Measurements from ENCODE around the gene TSSC4. TPM values are rescaled to one million over a fixed set of nuclear protein-coding genes. Genes with fewer than 3 reads are reported as not detected.
A peak's percentile ranks its signal among the peaks of the same experiment; 100 is the strongest.
"Not testable (repeated sequence)": the region's sequence is repeated elsewhere in the genome, so short reads cannot be mapped to it uniquely, and the experiment has no call there.

TSSC4 gene
- 10 to 100 TPM; 50.6 to 52.2 TPM for total RNA-seq

DNA sequence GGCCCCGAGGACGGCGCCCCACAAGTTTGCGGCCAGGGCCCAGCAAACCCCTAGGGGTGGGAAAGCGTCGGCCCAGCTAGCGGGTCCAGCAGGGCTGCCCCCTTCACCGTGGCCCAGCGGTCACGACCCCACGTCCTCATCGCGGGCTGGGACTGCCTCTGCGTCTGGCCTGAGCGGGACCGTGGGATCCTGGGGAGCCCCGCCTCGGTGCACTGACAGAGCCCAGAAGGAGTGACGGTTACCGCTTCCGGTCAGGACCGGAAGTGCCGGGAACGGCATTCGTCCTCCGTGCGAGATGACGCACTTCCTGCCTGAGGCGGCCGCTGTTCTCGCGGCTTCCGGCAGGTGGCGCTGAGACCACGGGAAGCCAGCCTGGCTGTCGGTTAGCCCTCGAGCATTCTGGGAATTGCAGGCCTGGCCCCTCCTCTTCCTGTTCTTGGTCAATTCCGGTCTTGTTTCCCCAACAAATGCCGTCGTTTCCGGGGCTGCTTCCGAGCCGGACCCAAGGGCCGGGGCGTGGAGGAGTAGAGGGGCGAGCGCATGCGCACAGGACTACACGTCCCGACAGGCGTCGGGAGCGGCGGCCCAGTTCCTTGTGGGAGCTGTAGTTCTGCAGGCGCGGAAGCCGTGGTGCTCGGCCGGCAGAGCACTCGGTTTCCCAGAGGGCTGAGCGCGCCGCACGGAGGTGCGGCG lies at the start of gene TSSC4:
TSS of gene TSSC4 (plus strand) at position 682 of the 693 bp plus-strand sequence. CDS start 1,884 bp downstream, outside the sequence.
- Mint-ChIP-seq H3K4me1 (ENCODE audit: low read depth) (peaks cover 14% of the 10 kb centered on the region), H3K36me3 (ENCODE audit: insufficient read depth in 2 of 2) (no peaks in the 10 kb centered on the region), H3K27ac (peak within 1 kb of the TSS; percentile 85), H3K9me3 (no peaks in the 10 kb centered on the region), H3K27me3 (ENCODE audit: low read depth) (no peaks in the 10 kb centered on the region), H3K4me3 (peak within 1 kb of the TSS; percentile 91 to 97)
- DNase-seq (peak; percentile 98 to 99), ATAC-seq (replicated peaks in 1 of 2) (peak; percentile 87 to 88)

DNA sequence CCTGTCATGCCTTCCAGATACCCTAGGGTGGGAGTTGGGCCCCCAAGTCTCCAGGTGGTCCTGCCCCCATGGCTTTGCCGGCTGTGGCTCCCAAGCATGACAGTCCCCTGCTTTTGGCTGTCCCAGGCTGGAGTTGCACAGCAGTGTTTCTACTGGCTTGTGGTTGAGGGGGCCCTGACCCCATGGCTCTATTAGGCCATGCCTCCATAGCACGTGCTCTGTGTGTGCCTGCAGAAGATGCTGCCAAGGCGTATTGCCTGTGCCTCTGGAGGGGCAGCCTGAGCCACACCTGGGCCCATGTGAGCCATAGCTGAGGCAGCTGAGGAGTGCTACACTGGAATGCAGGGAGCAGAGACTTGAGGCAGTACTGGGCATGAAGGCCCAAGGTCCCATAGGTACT lies 48.8 kb upstream of the TSSC4 start:
- no peak overlapping the region for H3K4me3 Mint-ChIP-seq
- peaks cover 7 to 9% of the 10 kb centered on the region in 2 donors for H3K9me3 Mint-ChIP-seq
- H3K4me1 Mint-ChIP-seq (ENCODE audit: low read depth), result no peaks in the 10 kb centered on the region
- ATAC-seq (replicated peaks in 1 of 2) (no peak), DNase-seq (no peak)
- no peaks in the 10 kb centered on the region for H3K27me3 Mint-ChIP-seq (ENCODE audit: low read depth)
- peaks cover 0 to 5% of the 10 kb centered on the region in 2 donors for H3K36me3 Mint-ChIP-seq (ENCODE audit: insufficient read depth in 2 of 2)
- H3K27ac Mint-ChIP-seq, result no peak overlapping the region

DNA sequence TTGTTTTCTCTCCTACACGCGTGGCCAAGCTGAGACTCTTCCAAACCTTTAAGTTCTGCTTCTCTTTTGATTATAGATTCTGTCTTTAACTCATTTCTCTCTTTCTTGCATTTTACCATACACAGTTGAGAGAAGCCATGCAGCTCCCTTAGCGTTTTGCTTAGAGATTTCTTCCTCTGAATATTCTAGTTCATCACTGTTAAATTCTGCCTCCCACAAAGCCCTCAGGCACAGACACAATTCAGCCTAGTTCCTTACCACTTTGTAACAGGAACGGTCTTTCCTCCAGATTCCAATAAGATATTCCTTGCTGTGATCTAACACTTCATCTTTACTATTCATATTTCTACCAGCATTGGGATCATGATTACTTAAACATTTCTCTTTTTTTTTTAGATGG lies 48.1 kb upstream of the TSSC4 start:
- DNase-seq (no peak), ATAC-seq (replicated peaks in 1 of 2) (no peak)
- Mint-ChIP-seq H3K27me3 (ENCODE audit: low read depth) (no peaks in the 10 kb centered on the region), H3K9me3 (peaks cover 7 to 9% of the 10 kb centered on the region in 2 donors), H3K4me3 (no peak overlapping the region), H3K4me1 (ENCODE audit: low read depth) (no peaks in the 10 kb centered on the region), H3K36me3 (ENCODE audit: insufficient read depth in 2 of 2) (peaks cover 0 to 5% of the 10 kb centered on the region in 2 donors), H3K27ac (no peak overlapping the region)

DNA sequence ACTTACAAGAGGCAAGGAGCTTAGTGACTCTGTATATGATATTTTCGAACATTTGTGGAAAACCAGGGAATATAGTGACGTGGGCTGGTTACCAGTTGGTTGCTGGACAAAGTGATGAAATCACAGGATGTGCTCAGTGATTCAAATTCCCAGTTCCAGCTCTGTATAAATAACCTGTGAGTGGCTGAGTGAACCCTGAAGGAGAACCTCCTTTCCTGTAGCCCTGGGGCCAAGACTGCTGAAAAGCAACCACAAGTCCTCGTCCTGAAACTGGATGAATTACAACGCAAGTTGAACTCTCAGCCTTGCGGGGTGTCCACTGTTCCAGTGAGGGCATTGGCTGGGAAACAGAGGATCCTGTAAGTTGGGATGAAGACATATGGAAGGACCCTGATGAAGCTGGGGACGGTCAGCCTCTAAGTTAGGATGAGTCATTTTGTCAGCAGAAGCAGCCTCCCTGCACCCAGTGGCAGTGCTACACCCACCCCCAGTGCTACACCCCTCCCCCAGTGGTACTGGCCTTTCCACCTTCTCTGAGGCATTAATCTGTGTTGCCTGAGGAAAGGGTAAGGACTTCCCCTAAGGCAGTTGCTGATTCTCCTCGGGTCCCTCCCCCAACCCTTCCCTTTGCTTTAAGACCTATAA lies 45.4 kb upstream of the TSSC4 start:
- Mint-ChIP-seq H3K36me3 (ENCODE audit: insufficient read depth in 2 of 2) (no peaks in the 10 kb centered on the region), H3K9me3 (no peaks in the 10 kb centered on the region), H3K27ac (no peak overlapping the region), H3K4me3 (no peak overlapping the region), H3K27me3 (ENCODE audit: low read depth) (no peaks in the 10 kb centered on the region), H3K4me1 (ENCODE audit: low read depth) (no peaks in the 10 kb centered on the region)
- ATAC-seq (replicated peaks in 1 of 2) (no peak), DNase-seq (no peak)

DNA sequence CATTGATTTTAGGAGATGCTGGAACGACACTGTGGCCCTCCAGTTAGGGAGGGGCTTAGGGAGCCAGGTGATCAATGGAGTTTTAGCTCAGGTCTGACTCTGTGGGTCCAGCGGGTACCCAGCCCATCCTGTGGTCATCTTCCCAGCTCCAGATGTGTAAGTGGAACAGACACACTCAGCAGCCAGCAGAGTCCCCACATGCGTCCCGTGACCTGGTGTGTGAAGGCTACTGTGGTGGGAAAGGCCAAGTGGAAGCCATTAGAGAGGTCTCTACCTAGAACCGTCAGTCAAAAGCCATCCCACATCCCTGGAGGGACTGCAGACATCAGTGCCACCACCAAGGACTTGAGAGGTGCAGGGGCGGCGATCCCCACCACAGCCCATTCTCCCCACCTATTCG lies 43.3 kb upstream of the TSSC4 start:
- DNase-seq (no peak), ATAC-seq (replicated peaks in 1 of 2) (no peak)
- Mint-ChIP-seq H3K9me3 (no peaks in the 10 kb centered on the region), H3K27ac (no peak overlapping the region), H3K27me3 (ENCODE audit: low read depth) (no peaks in the 10 kb centered on the region), H3K4me1 (ENCODE audit: low read depth) (no peaks in the 10 kb centered on the region), H3K36me3 (ENCODE audit: insufficient read depth in 2 of 2) (no peaks in the 10 kb centered on the region), H3K4me3 (no peak overlapping the region)

DNA sequence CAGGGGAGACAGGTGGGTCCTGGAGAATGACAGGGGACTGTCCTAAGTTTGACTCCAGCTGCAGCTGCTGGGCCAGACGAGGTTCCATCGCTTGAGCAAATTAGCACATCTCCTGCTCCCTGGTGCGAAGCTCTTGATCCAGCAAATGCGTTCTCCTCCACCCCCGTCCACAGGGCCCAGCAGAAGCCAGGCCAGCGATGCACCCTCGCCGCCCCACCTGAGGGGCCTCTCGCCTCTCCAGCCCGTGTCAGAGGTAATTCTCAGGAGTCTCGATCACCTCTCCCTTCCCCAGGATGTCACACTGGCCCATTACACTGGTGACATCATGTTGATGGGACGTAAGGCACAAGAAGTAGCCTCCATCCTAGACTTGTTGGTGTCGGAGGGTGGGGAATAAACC lies 42.9 kb upstream of the TSSC4 start:
- H3K9me3 Mint-ChIP-seq; ATAC-seq (replicated peaks in 1 of 2): not testable (repeated sequence)

DNA sequence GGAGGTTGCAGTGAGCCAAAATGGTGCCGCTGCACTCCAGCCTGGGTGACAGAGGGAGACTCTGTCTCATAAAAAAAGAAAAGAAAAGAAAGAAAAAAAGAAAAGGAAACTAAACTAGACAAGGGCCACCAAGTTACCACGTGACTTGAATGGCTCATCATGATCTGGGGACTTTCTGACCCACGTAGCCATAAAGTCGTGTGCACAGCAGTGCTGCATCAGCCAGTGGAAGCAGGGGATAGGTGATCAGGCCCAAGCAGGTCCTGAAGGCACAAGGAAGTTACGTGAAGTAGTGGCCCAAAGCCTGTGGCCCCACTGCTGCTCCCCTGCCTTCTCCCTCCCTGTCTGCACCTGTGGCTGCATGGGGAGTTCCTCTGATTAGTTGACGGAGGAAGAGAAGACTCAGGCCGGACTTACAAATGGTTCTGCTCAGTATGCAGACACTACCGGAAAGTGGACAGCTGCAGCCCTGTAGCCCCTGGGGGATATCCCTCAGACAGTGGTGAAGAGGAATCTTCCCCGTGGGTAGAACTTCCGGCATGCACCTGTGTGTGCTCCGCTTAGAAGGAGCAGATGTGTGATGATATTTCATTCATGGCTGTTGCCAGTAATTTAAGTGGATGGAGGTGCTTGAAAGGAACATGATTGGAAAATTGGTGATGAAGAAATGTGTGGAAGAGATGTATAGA lies 41.7 kb upstream of the TSSC4 start:
- Mint-ChIP-seq H3K4me1 (ENCODE audit: low read depth) (no peaks in the 10 kb centered on the region), H3K4me3 (no peak overlapping the region), H3K27me3 (ENCODE audit: low read depth) (no peaks in the 10 kb centered on the region), H3K27ac (no peak overlapping the region), H3K36me3 (ENCODE audit: insufficient read depth in 2 of 2) (no peaks in the 10 kb centered on the region), H3K9me3 (no peaks in the 10 kb centered on the region)
- DNase-seq, result no peak
- ATAC-seq (replicated peaks in 1 of 2), result no peak

More for the DNA sequence above, 42.9 kb upstream of the TSSC4 start:
- H3K27ac Mint-ChIP-seq; DNase-seq; H3K4me3 Mint-ChIP-seq; H3K36me3 Mint-ChIP-seq (ENCODE audit: insufficient read depth in 2 of 2); H3K27me3 Mint-ChIP-seq (ENCODE audit: low read depth); H3K4me1 Mint-ChIP-seq (ENCODE audit: low read depth): not testable (repeated sequence)

DNA sequence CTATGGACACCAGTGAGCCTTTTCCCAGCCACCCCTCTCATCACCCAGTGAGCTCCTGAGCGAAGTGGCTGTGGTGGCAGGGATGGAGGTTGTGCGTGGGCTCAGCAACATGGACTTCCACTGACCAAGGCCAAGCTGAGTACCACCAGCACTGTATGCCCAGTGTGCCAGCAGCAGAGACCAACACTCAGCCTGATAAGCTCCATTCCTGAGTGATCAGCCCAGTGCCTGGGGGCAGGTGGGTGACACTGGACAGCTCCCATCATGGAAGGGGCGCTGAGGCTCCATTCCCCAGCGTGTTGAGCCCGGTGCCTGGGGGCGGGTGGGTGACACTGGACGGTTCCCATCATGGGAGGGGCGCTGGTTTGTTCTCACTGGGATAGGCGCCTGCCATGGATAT lies 41.0 kb upstream of the TSSC4 start:
- no peaks in the 10 kb centered on the region for H3K9me3 Mint-ChIP-seq
- no peak overlapping the region for H3K4me3 Mint-ChIP-seq
- no peaks in the 10 kb centered on the region for H3K36me3 Mint-ChIP-seq (ENCODE audit: insufficient read depth in 2 of 2)
- no peak for ATAC-seq (replicated peaks in 1 of 2)
- H3K4me1 Mint-ChIP-seq (ENCODE audit: low read depth), result no peaks in the 10 kb centered on the region
- H3K27me3 Mint-ChIP-seq (ENCODE audit: low read depth), result no peaks in the 10 kb centered on the region
- no peak for DNase-seq
- H3K27ac Mint-ChIP-seq, result no peak overlapping the region

DNA sequence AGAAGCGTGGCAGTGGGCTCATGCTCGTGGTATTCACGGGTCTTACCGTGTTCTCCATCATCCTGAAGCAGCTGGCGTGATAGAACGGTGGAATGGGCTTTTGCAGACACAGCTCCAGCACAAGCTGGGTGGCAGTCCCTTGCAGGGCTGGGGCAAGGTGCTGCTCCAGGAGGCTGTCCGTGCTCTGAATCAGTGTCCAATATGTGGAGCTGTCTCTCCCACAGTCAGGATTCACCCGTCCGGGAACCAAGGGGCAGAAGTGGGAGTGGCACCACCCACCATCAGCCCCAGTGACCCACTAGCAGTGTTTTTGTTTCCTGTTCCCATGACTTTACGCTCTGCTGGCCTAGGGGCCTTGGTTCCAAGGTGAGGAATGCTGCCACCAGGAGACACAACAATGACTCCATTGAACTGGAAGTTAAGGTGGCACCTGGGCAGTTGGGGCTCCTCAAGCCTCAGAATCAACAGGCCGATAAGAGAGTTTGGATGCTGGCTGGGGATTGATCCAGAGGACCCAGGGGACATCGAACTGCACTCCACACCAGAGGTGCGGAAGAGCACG lies 40.4 kb upstream of the TSSC4 start:
- Mint-ChIP-seq H3K27me3 (ENCODE audit: low read depth) (no peaks in the 10 kb centered on the region), H3K36me3 (ENCODE audit: insufficient read depth in 2 of 2) (no peaks in the 10 kb centered on the region), H3K4me1 (ENCODE audit: low read depth) (no peaks in the 10 kb centered on the region), H3K9me3 (no peaks in the 10 kb centered on the region), H3K4me3 (no peak overlapping the region), H3K27ac (no peak overlapping the region)
- DNase-seq, result no peak
- ATAC-seq (replicated peaks in 1 of 2), result no peak

DNA sequence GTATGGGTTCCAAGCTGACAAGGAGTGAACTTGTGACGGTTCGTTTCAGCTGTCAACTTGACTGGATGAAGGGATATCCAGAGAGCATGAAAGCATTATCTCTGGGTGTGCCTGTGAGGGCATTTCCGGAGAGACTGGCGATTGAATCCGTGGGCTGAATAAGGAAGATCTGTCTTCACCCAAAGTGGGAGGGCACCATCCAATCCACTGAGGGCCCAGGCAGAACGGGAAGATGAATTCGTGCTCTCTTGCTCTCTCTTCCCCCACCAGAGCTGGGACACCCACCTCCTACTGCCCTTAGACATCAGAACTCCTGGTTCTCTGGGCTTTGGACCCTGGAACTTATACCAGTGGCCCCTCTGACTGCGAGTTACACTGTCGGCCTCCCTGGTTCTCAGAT lies 39.0 kb upstream of the TSSC4 start:
- Mint-ChIP-seq H3K27me3 (ENCODE audit: low read depth) (no peaks in the 10 kb centered on the region), H3K9me3 (no peaks in the 10 kb centered on the region), H3K4me3 (no peak overlapping the region), H3K4me1 (ENCODE audit: low read depth) (no peaks in the 10 kb centered on the region), H3K36me3 (ENCODE audit: insufficient read depth in 2 of 2) (no peaks in the 10 kb centered on the region), H3K27ac (no peak overlapping the region)
- ATAC-seq (replicated peaks in 1 of 2) (no peak), DNase-seq (no peak)

DNA sequence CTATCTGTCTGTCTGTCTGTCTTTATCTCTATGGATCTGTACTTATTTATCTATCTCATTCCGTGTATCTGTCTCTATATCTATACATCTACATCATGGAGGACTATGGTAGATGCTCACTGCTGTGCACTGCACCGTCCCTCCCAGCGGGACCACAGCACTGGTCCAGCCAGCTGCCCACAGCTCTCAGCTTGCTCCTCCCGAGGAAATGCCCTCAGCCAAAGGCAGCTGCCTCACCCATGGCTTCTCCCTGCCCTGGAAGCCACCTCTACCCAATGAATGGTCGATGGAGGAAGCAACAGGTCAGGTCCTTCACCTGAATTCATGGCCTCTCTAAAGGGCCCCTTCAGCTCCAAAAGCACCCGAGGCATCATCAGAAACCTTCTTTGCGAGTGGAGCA lies 38.1 kb upstream of the TSSC4 start:
- Mint-ChIP-seq H3K27ac (no peak overlapping the region), H3K4me3 (no peak overlapping the region), H3K36me3 (ENCODE audit: insufficient read depth in 2 of 2) (no peaks in the 10 kb centered on the region), H3K9me3 (no peaks in the 10 kb centered on the region), H3K4me1 (ENCODE audit: low read depth) (no peaks in the 10 kb centered on the region), H3K27me3 (ENCODE audit: low read depth) (no peaks in the 10 kb centered on the region)
- DNase-seq (no peak), ATAC-seq (replicated peaks in 1 of 2) (no peak)

DNA sequence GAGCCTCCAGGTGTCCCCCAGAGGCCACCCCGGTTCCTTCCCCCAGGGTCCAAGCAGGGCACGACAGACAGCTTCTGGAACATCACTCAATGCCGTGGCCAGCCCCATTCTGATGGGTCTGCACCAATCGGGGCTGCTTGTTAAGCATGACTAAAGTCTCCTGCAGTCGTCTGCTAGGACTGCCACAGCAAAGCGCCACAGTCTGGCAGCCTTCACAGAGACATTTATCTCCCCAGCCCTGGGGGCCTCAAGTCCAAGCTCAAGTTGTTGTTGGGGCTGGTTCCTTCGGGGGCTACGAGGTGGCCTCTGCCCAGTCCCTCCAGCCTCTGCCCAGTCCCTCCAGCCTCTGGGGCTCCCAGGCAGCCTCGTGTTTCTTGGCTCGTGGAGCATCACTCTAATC lies 37.4 kb upstream of the TSSC4 start:
- ATAC-seq (replicated peaks in 1 of 2) (no peak), DNase-seq (no peak)
- Mint-ChIP-seq H3K27me3 (ENCODE audit: low read depth) (no peaks in the 10 kb centered on the region), H3K4me1 (ENCODE audit: low read depth) (no peaks in the 10 kb centered on the region), H3K27ac (no peak overlapping the region), H3K4me3 (no peak overlapping the region), H3K9me3 (no peaks in the 10 kb centered on the region), H3K36me3 (ENCODE audit: insufficient read depth in 2 of 2) (no peaks in the 10 kb centered on the region)

DNA sequence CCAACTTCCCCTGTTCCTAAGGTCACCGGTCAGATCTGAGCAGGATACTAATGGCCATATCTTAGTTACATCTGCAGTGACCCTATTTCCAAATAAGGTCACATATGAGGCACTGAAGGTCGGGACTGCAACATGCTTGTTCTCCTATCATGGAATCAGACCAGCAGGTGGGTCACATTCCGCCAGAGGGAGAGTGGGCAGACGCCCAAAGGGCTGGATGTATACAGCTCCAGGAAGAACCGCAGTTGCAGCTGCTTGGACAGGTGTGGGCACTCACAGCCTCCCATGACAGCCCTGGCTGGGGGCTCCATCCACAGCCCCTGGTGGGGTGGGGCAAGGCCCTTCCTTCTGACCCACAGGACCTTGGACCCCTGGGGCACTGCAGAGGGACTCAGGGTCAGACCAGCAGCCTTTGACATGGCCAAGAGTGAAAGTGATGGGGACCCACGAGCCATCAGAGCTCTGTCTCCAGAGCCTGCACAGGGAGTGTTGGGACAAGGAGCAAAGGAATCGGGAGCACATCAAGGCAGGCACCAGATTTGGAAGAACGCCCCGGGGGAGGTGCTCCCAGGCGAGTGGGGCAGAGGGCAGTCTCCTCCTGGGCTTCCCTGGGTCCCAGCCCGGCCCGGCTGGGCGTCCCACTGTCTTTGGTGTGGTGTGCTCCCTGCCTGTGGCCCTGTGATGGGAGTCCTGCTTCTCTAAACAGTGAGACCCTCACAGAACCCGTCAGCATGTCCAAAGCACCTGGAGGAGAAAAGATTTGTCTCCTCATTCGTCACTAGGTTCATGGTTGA lies 36.8 kb upstream of the TSSC4 start:
- Mint-ChIP-seq H3K36me3 (ENCODE audit: insufficient read depth in 2 of 2) (no peaks in the 10 kb centered on the region), H3K9me3 (no peaks in the 10 kb centered on the region)
- DNase-seq, result no peak

More for the DNA sequence above, 36.8 kb upstream of the TSSC4 start:
- Mint-ChIP-seq H3K4me3 (no peak overlapping the region), H3K27ac (no peak overlapping the region), H3K4me1 (ENCODE audit: low read depth) (no peaks in the 10 kb centered on the region), H3K27me3 (ENCODE audit: low read depth) (no peaks in the 10 kb centered on the region)
- ATAC-seq (replicated peaks in 1 of 2), result no peak
